HG03103 (cell line): ENCODE data around the gene AMIGO1.

Experiments
- ATAC-seq: cut with Tn5 transposase; IDR thresholded peaks from one replicate; pipeline ENCODE4 v1.9.1; 2021; ENCODE audit warnings: low read depth; ENCODE audit not compliant: unreplicated experiment

Gene AMIGO1

GRCh38 chr1:109532365-109533136 is 23.0 kb upstream of the AMIGO1 start:
- ATAC-seq, result peak; percentile 62

GRCh38 chr1:109531826-109532364 is 22.4 kb upstream of the AMIGO1 start:
- ATAC-seq, result no peak

DNA sequence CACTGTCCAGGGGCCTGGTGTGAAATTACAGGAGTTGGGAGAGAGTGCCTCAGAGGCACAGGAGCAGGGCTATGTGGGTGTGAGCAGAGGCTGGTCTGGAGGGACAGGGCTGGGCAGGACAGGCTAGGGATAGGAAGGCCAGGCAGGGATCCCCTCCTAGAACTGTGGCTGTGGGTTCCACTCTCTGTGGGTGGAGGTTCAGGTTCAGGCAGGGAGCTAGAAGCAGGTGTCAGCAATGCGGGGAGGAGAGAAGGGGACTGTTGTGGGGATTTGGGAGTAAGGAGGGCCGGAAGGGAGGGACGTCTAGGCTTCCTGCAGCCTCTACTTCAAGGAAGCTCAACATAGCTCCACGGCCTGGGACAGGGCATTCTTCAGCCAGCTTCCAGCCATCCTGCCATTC is 21.9 kb upstream of the AMIGO1 start:
- ATAC-seq, result no peak

GRCh38 chr1:109530457-109531087 is 21.0 kb upstream of the AMIGO1 start:
- ATAC-seq, result no peak

- no peak for ATAC-seq
These were observed 20.4 kb upstream of the AMIGO1 start for GRCh38 chr1:109529881-109530456.

DNA sequence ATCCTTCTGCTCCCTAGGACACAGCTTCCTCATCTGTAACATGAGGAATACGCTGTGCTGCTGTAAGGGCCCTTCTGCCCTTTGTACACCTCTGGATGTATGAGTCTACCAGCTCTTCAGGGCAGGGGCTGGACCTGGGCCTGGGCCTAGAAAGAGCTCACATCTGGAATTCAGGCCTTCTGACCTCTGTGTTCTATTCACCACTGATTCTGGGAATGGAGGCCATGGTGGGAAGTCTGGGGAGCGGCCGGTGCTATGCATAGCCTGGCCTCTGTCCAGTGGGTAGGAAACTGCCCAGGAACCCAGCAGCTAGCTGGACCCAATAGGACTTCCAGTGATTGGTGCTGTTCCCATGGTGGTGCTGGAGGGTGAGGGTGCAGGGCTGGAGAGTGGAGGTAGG is 19.2 kb upstream of the AMIGO1 start:
- ATAC-seq, result no peak

DNA sequence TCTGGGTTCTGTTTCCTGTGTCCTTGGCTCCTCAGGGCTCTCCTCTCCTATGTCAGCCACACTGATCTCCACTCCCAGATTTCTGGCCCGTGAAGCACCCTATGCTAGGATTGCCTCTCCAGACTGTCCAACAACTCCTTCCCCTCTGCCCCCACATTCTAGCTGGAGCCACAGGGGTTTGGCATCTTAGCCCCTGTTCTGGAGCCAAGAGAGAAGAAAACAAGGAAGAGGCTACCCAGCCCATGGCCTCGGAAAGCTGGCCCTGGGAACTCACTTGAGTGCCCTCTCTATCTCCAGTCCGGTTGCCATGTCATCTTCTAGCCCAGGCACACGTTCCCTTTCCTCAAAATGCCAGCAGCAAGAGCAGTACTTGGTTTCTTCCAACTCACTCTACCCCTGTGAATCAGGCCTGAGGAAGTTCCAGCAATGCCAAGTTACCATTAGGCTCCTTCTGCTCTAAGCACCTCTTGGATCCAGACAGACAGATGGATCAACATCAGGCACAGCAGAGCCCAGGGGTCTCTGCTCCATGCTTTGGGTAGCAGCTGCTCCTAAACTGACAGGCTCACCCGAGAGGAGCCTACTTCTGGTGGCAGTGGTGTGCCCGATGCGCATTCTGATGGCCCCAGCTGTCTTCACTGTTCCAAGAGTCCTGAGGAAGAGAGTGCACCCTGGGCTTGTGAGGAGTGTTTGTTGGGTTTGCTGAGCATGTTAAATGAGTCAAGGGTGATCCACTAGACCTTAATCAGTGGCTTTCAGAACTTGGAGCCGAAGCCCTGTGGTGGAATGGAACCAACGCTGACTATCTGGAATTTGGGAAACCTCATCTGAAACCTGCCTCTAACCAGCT is 18.5 kb upstream of the AMIGO1 start:
- ATAC-seq, result no peak

- ATAC-seq, result no peak
These were observed 17.7 kb upstream of the AMIGO1 start for GRCh38 chr1:109527098-109527811.

DNA sequence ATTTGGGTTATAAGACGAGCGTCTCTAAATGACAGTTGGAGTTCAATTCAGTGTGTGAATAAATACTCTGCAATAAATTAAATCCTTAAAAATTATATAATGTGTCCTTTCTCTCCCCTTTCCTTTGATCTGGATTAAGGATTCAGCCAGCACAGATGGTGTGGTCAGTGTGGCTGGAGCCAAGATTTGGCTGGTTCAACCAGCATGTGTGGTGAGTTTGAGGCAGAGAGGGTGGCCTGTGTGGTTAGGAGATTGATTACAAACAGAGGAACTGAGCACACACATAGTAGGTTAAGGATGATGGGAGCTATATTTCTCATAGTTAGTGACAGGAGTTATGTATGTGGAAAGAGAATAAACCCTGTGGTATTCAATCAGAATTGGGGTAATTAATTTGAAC is 14.2 kb upstream of the AMIGO1 start:
- no peak for ATAC-seq

GRCh38 chr1:109522026-109522425 is 12.5 kb upstream of the AMIGO1 start:
- ATAC-seq, result no peak

GRCh38 chr1:109521002-109521951 is 11.8 kb upstream of the AMIGO1 start:
- no peak for ATAC-seq

DNA sequence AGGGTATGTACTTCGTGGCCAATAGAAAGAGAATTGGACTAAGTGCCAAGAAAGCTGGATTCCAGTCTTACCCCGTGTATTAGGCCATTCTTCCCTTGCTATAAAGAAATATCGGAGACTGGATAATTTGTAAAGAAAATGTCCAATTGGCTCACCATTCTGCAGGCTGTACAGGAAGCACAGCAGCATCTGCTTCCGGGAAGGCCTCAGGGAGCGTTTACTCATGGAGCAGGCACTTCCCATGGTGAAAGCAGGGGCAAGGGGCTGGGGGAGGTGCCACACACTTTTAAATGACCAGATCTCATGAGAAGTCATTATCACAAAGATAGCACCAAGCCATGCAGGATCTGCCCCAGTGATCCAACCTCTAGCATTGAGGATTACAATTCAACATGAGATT is 7.8 kb upstream of the AMIGO1 start:
- ATAC-seq, result no peak

- no peak for ATAC-seq
These were observed 7.3 kb upstream of the AMIGO1 start for GRCh38 chr1:109516872-109517271.

GRCh38 chr1:109514846-109515245 is 5.3 kb upstream of the AMIGO1 start:
- ATAC-seq, result no peak

GRCh38 chr1:109513110-109513710 is 3.7 kb upstream of the AMIGO1 start:
- ATAC-seq, result no peak

DNA sequence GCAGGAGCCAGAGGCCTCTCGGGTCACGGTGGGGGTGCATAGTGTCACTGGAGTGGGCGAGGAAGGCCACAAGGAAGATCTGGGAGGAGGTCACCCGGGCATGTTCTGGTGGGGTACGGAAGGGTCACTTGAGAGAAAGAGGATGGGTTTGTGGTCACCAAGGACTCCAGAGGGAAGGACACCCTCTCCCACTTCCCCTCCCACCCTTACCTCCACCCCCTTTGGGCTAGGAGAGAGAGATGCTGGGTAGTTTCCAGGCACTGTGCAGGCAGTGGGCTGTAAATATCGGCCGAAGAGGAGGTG is 703 bp downstream of the AMIGO1 start:
- ATAC-seq, result no peak

DNA sequence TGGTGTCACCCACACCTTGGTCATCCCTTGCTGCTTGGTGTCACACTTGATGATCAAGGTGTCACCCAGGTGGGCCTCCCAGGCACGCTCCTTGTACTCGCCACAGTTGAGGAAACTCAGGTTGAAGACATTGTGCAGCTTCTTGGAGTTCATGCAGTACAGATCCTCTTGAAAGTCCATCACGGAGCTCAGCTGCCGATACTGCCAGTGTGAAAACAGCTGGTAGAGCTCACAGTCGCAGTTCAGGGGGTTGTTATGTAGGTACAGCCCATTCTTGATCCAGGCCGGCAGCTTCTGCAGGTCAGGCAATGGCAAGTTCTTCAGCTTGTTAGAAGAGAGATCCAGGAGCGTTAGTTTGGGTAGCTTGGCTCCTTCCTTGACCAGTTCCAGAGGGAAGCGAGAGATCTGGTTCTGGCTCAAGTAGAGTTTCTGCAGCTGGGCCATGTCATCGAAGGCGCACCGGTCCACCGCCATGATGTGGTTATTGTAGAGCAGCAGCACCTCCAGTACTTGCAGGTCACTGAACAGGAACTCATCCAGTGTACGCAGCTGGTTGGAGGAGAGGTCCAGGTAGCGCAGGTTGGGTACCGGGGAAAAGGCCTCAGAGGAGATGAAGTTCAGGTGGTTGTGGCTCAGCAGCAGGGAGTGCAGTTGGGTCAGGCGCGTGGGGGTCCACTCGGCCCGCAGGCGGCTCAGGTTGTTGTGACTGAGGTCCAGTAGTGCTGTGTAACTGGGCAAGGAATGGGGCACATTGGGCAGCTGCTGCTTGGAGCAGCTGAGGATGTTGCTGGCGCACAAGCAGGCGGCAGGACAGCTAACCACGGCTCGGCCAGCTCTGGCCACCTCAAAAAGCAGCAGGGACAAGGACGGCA is 1.3 kb downstream of the AMIGO1 start:
- ATAC-seq, result no peak

DNA sequence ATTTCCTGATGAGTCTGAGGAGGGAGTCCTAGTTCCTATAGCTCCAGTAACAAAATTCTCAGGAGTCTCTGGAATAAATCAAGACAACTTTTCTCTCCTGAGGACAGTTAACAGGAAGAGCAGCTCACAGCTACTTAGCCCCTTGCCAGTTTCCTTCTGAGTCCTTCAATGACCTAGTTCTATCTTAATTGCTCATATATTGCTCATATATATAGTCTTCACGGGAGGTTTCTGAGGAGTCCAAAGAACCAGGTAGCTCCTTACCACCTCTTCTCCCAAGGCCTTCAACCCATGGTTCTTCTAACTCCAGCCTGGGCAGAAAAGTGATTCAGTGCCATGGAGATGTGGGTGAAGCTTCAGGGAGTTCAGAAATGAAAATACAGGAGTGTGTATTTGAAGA is 4.6 kb downstream of the AMIGO1 start:
- no peak for ATAC-seq
